GM12891 (cell line): ENCODE results near the gene ATF2.

Experiments used
- PAX5 ChIP-seq: IDR thresholded peaks from 2 replicates; pipeline ENCODE4 v1.6.1; 2011; ENCODE audit warnings: low read length, moderate library complexity, mild to moderate bottlenecking; ENCODE audit not compliant: insufficient read depth, severe bottlenecking
- POLR2AphosphoS5 ChIP-seq: IDR thresholded peaks from 2 replicates; pipeline ENCODE4 v1.6.1; 2011; ENCODE audit warnings: low read depth, low read length, control low read depth

- TF ChIP-seq PAX5 (no peak), POLR2AphosphoS5 (no peak)
Observed at GRCh38 chr2:175097297-175097696, 70.7 kb downstream of the ATF2 start.
